NCI-H1694 treated with DMSO at 0.1 percent for 48 hours (cell line): ENCODE results near the gene ANKRD30A.
"Not testable (repeated sequence)": the region's sequence is repeated elsewhere in the genome, so short reads cannot be mapped to it uniquely, and the experiment has no call there.

Experiments
- DNase-seq: peaks from one replicate; lab custom pipeline; 2025; lab: John Stamatoyannopoulos, UW

Gene ANKRD30A

DNA sequence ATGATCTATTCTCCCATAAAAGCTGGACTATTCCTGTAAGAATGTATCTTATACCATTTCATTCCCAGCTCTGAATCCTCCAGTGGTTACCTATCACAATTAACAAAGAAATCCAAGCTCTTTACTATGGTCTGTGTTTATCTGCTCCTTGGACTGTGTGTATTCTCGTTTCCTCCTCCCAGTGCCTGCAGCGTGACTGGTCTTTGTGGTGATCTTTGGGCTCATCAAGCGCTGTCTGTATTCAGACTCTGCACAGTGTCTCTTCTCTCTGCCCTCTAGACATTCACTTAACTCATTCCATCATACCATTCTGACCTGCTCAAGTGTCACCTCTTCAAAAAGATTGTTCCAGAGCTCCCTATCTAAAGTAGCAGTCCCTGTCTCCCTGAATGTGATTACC lies 130.4 kb downstream of the ANKRD30A start:
- DNase-seq, result not testable (repeated sequence)

DNA sequence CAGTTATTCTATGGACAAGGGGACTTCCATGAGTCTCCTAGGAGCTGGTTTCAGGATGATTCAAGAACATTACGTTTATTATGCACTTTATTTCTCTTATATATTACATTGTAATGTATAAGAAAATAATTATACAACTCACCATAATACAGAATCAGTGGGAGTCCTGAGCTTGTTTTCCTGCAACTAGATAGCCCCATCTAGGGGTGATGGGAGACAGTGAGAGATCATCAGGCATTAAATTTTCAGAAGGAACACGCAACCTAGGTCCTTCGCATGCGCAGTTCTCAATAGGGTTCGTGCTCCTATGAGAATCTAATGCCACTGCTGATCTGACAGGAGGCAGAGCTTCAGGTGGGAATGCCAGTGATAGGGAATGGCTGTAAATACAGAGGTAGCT lies 137.9 kb downstream of the ANKRD30A start:
- DNase-seq, result peak; percentile 17

GRCh38 chr10:37268266-37268665 lies 142.9 kb downstream of the ANKRD30A start:
- no peak for DNase-seq

DNA sequence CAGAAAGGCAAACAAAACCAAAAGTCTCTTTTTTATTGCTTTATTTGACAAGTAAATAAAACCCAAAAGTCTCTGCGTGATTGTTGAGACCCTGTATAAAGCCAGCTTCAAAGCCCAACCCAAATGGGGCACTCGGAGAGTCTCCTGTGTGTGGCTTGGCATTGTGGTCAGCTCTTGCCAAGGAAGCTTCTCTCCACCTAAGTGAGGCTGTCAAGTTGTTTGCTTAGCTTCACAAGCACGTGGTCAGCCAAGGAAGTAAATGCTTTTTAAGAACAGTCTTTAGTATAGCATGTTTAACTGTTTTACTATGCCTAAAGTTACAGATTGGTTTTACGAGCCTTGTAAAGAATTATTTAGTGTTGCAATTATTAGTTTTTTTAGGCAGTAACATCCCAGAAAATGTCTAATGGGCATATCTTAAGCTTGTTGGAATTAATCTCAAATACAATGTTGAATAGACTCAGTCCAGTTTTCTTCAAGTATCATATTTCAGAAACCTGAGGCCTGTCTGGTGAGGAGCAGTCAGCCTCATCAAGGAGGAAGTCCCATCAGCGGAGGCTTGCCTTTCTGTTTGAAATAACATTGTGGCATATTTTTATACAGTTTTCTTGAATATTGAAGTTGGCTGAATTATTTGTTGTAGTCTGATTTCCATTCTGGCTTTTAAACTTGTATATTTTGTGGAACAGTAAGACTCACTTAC lies 144.3 kb downstream of the ANKRD30A start:
- DNase-seq, result no peak

DNA sequence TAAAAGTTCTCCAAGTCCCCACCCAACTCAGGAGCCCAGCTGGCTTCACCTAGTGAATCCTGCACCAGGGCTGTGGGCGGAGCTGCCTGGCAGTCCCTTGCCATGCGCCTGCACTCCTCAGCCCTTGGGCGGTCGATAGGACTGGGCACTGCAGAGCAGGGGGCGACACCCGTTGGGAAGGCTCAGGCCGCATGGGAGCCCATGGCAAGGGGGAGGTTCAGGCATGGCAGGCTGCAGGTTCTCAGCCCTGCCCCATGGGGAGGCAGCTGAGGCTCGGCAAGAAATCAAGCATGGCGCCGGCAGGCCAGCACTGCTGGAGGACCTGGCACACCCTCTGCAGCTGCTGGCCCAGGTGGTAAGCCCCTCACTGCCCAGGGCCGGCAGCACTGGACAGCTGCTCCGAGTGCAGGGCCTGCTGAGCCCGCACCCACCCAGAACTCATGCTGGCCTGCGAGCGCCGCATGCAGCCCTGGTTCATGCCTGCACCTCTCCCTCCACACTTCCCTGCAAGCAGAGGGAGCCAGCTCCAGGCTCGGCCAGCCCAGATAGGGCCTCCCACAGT lies 149.9 kb downstream of the ANKRD30A start:
- DNase-seq, result no peak

GRCh38 chr10:37285063-37285462 lies 159.7 kb downstream of the ANKRD30A start:
- DNase-seq, result no peak

GRCh38 chr10:37289833-37290464 lies 164.6 kb downstream of the ANKRD30A start:
- no peak for DNase-seq

DNA sequence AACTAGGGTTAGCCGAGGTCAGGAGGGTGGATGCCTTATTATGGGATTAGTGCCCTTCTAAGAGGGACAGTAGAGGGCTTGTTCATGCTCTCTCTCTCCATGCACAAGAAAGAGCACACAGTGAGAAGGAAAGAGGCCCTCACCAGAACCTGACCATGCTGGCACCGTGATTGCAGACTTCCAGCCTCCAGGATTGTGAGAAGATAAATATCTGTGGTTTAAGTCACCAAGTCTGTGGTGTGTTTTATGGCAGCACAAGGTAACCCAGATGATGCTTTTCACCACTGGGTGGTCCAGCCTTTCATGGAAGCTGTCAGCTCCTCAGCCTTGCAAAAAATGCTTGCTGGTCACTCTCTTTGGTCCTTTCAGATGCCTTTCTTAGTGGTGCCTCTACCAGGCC lies 175.9 kb downstream of the ANKRD30A start:
- no peak for DNase-seq

GRCh38 chr10:37304036-37304435 lies 178.6 kb downstream of the ANKRD30A start:
- no peak for DNase-seq

- no peak for DNase-seq
These were observed 189.0 kb downstream of the ANKRD30A start for GRCh38 chr10:37314350-37314749.

GRCh38 chr10:37314862-37315261 lies 189.5 kb downstream of the ANKRD30A start:
- no peak for DNase-seq

- no peak for DNase-seq
These were observed 219.0 kb downstream of the ANKRD30A start for GRCh38 chr10:37344413-37344812.

GRCh38 chr10:37379991-37380390 lies 254.6 kb downstream of the ANKRD30A start:
- DNase-seq, result no peak

GRCh38 chr10:37381271-37381670 lies 255.9 kb downstream of the ANKRD30A start:
- no peak for DNase-seq

GRCh38 chr10:37384923-37385322 lies 259.5 kb downstream of the ANKRD30A start:
- DNase-seq, result no peak

GRCh38 chr10:37390926-37391325 lies 265.5 kb downstream of the ANKRD30A start:
- DNase-seq, result no peak

DNA sequence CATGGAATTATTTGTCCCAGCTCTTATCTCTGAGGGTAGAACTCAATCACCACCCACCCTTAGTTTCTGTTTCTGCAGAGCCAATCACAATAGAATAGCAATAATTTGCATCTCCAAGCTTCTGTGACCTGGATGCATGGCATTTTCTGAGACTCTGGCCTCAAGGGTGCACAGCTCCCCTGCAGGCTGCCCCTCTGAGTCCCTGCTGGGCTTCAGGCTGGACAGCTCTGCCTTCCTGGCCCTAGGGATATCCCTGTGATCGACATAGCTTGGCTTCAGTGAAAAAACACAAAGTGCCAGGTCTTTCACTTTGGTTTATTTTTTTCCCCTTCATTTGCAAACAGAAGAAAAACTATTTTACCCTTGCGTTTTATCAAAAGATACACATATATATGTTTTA lies 275.4 kb downstream of the ANKRD30A start:
- not testable (repeated sequence) for DNase-seq

GRCh38 chr10:37401225-37401624 lies 275.8 kb downstream of the ANKRD30A start:
- no peak for DNase-seq

DNA sequence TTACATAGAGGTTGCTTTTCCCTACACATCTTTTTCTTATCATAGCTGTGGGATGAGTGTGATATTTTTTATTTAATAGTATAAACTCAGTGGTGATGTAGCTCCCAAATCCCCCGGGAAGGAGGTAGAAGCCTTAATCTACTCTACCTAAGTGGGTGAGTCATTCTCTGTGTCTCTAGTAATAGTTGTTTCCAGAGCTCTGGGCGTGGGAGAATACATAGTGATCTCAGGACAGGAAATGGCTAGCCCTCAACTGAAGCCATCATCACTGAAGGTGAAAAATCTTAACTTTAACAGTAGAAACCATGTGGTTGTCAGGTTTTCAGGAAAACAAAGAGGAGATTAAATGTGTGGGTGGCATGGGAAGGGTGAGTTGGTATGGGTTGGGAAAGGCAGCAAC lies 278.4 kb downstream of the ANKRD30A start:
- no peak for DNase-seq
